ENCODE results near the gene ITGB4.
"Not testable (repeated sequence)": the region's sequence is repeated elsewhere in the genome, so short reads cannot be mapped to it uniquely, and the experiment has no call there.

Gene ITGB4

GRCh38 chr17:75773808-75774470, 52.7 kb downstream of the ITGB4 start:
- no peak for DNase-seq

GRCh38 chr17:75774471-75774990, 53.3 kb downstream of the ITGB4 start:
- DNase-seq: no peak

- DNase-seq: no peak
These were observed 53.9 kb downstream of the ITGB4 start for GRCh38 chr17:75774991-75775668.

- no peak for DNase-seq
These were observed 55.4 kb downstream of the ITGB4 start for GRCh38 chr17:75776386-75777295.

GRCh38 chr17:75777296-75777922, 56.1 kb downstream of the ITGB4 start:
- DNase-seq: no peak

GRCh38 chr17:75778066-75778860, 57.0 kb downstream of the ITGB4 start:
- not testable (repeated sequence) for DNase-seq

- peak in 1 of 2 donors; percentile 74 for DNase-seq
These were observed 57.6 kb downstream of the ITGB4 start for GRCh38 chr17:75778861-75779249.

GRCh38 chr17:75779250-75779986, 58.2 kb downstream of the ITGB4 start:
- DNase-seq: peak; percentile 92 to 95

GRCh38 chr17:75779987-75780889, 59.0 kb downstream of the ITGB4 start:
- DNase-seq: no peak

- DNase-seq: no peak
These were observed 62.0 kb downstream of the ITGB4 start for GRCh38 chr17:75783069-75783783.

- peak in 1 of 2 donors; percentile 20 for DNase-seq
These were observed 62.7 kb downstream of the ITGB4 start for GRCh38 chr17:75783803-75784472.

- peak; percentile 94 to 96 for DNase-seq
These were observed 63.3 kb downstream of the ITGB4 start, which contains the start of gene UNK for GRCh38 chr17:75784473-75785015. Gene UNK (plus strand): TSS chr17:75784806. CDS start chr17:75784881, 75 bp downstream.

GRCh38 chr17:75785016-75785890, 64.0 kb downstream of the ITGB4 start:
- peak; percentile 22 to 87 for DNase-seq

GRCh38 chr17:75791254-75791653, 70.0 kb downstream of the ITGB4 start:
- no peak for DNase-seq

GRCh38 chr17:75793460-75793859, 72.2 kb downstream of the ITGB4 start:
- DNase-seq: no peak

GRCh38 chr17:75795820-75796607, 74.8 kb downstream of the ITGB4 start:
- no peak for DNase-seq
